ENCODE measurements around the gene ENG. TPM values are rescaled to one million over a fixed set of nuclear protein-coding genes. Genes with fewer than 3 reads are reported as not detected.
"Not testable (repeated sequence)": the region's sequence is repeated elsewhere in the genome, so short reads cannot be mapped to it uniquely, and the experiment has no call there.

The ENG gene
- total RNA-seq, 1 experiment from 2014 or later: 2.1 TPM

GRCh38 chr9:127881715-127882114 lies 27.3 kb upstream of the ENG start:
- DNase-seq (ENCODE audit: low read depth); in situ Hi-C loops (cut with HindIII; ENCODE audit: low pct_unique_long_range_greater_than_20kb, low sequenced_read_pairs): not testable (repeated sequence)

GRCh38 chr9:127880143-127880542 lies 25.7 kb upstream of the ENG start:
- DNase-seq (ENCODE audit: low read depth): no peak
- in situ Hi-C loops (cut with HindIII; ENCODE audit: low pct_unique_long_range_greater_than_20kb, low sequenced_read_pairs): no loop called here

DNA sequence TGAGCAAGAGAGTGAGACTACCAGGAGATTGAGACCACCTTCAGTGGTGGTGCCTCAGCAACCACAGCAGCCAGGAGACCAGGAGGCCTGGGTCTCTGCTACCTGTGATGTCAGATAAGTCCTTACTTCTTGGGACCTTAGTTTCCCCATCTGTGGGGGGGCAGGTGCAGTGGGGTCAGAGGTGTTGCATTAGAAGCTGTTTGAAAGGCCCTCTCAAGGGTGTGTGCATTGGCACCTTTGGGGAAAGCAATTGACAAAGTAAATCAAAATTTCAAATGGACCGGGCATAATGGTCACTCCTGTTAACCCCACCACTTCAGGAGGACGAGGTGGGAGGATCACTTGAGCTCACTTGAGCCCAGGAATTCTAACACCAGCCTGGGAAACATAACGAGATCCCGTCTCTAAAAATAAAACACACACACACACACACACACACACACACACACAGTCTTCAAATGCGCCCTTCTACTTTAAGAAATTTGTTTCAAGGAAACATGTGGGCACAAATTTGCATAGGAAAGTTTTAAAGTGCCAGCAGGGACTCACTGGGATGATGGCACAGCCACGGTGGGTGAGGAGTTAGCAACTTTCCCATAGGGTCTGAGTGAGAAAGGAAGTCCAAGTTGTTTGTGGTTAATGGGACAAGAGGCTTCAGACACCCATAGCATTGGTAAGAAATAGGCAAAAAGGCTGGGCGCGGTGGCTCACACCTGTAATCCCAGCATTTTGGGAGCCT lies 24.4 kb upstream of the ENG start:
- no peak for DNase-seq (ENCODE audit: low read depth)
- in situ Hi-C loops (cut with HindIII; ENCODE audit: low pct_unique_long_range_greater_than_20kb, low sequenced_read_pairs): no loop called here

DNA sequence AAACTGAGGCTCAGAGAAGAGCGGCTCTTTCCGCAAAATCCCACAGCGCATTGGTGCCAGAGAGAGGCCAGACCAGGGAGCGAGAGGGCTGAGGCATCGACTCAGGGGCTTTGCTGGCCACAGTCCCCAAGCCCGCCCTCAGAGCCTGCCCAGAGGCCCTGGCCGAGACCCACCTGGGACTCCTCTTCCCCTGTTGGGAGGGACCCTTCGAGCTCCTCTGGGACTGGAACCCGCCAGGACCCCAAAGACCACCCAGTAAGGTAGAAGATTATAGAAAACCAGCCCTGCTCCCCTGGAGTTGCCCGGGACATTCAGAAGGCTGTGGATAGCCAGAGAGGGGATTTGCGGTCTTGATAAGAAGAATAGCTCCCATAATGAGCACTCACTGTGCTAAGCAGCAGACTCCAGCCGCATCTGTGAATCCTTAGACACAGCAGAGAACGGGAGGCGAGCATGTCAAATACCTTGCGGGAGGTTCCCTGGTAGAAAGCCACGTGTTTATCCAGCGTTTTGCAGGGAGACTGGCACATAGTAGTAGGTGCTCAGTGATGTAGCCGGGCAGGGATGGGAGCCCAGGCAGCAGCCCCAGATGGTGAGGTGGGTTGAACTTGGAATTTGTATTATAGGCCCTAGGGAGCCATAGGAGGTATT lies 23.7 kb upstream of the ENG start:
- in situ Hi-C loops (cut with HindIII; ENCODE audit: low pct_unique_long_range_greater_than_20kb, low sequenced_read_pairs): no loop called here

DNA sequence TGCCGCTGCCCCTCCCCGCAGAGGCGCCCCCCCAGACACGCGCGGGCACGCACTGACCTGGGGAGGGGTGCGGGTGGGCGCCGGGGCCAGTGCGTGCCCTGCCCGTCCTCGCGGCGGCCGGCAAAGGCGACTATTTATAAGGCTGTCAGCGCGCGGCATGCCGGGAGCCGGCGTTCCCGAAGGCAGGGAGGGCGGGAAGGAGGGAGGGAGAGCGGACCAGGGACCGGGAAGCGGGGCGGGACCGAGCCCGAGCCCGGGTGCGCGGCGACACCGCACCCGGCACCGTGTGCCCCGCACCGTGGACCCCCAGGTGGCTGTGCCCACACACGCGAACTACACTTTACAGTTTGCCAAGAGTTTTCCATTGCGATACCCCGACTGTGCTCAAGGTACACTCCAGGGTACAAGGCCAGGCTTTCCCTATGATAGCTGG lies 23.1 kb upstream of the ENG start, which contains the start of gene AK1:
Gene AK1 (minus strand): TSS at position 110 of the 433 bp plus-strand sequence. CDS start 3,058 bp downstream, outside the sequence.
- no peak for DNase-seq (ENCODE audit: low read depth)
- in situ Hi-C loops (cut with HindIII; ENCODE audit: low pct_unique_long_range_greater_than_20kb, low sequenced_read_pairs): no loop called here

More for the DNA sequence above, 23.7 kb upstream of the ENG start:
- no peak for DNase-seq (ENCODE audit: low read depth)

- in situ Hi-C loops (cut with HindIII; ENCODE audit: low pct_unique_long_range_greater_than_20kb, low sequenced_read_pairs): no loop called here
- DNase-seq (ENCODE audit: low read depth): no peak
Measured at GRCh38 chr9:127876764-127877562, 22.5 kb upstream of the ENG start.

- no peak for DNase-seq (ENCODE audit: low read depth)
- in situ Hi-C loops (cut with HindIII; ENCODE audit: low pct_unique_long_range_greater_than_20kb, low sequenced_read_pairs): no loop called here
Measured at GRCh38 chr9:127876026-127876763, 21.7 kb upstream of the ENG start.

DNA sequence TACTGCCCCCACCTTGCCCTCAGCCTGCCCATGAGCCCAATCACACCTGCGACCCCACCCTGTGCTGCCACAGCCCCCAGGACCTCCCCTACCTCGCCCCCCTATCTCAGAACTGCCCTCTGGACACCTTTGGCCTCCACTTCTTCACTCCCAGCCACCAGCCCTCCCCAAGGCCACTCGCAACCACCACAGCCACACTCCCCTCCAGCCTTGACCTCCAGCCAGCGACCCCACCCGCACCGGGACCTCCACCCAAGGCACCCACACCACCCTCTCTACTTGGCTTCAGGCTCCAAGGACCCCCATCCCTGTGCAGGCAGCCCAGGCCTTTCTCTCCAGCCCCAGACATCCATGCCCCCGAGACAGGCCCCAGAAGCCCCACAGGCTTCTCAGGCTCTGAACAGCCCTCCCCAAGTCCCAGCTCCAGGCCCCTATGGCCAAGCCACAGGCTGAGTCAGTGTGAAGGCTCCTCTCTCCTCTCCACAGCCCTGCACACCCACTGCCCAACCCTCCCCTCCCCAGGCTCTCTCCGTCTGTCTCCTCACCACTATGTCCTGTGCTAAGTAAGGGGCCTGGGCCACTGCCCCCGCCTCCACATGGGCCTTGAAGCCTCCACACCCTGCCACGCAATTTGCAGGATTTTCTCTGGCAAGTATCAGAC lies 21.0 kb upstream of the ENG start:
- in situ Hi-C loops (cut with HindIII; ENCODE audit: low pct_unique_long_range_greater_than_20kb, low sequenced_read_pairs): no loop called here
- DNase-seq (ENCODE audit: low read depth): no peak

- in situ Hi-C loops (cut with HindIII; ENCODE audit: low pct_unique_long_range_greater_than_20kb, low sequenced_read_pairs): no loop called here
- DNase-seq (ENCODE audit: low read depth): no peak
Measured at GRCh38 chr9:127874301-127875221, 20.1 kb upstream of the ENG start.

- in situ Hi-C loops (cut with HindIII; ENCODE audit: low pct_unique_long_range_greater_than_20kb, low sequenced_read_pairs): no loop called here
- no peak for DNase-seq (ENCODE audit: low read depth)
Measured at GRCh38 chr9:127873886-127874285, 19.4 kb upstream of the ENG start.

GRCh38 chr9:127873223-127873691 lies 18.8 kb upstream of the ENG start:
- in situ Hi-C loops (cut with HindIII; ENCODE audit: low pct_unique_long_range_greater_than_20kb, low sequenced_read_pairs): no loop called here
- no peak for DNase-seq (ENCODE audit: low read depth)

- DNase-seq (ENCODE audit: low read depth): no peak
- in situ Hi-C loops (cut with HindIII; ENCODE audit: low pct_unique_long_range_greater_than_20kb, low sequenced_read_pairs): no loop called here
Measured at GRCh38 chr9:127872369-127873222, 18.1 kb upstream of the ENG start.

GRCh38 chr9:127871531-127871930 lies 17.1 kb upstream of the ENG start:
- in situ Hi-C loops (cut with HindIII; ENCODE audit: low pct_unique_long_range_greater_than_20kb, low sequenced_read_pairs): no loop called here
- no peak for DNase-seq (ENCODE audit: low read depth)

DNA sequence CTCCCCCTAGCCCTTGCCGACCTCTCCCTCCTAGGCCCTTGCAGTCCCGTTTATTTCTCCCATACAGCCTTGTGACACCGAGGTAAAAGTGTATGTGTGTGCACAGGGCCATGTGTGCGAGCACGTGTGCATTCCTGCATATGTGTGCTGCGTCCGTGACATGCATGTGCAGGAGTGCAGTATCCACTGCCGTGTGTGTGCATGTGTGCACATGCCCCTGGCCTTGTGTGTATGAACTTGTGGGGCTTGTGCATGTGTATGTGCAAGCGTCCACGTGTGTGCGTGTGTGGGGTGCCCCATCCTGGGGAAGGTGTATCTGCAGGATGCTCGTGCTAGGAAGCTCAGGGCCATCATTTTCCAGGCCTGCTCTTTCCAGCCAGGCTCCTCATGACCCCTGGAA lies 16.4 kb upstream of the ENG start:
- in situ Hi-C loops (cut with HindIII; ENCODE audit: low pct_unique_long_range_greater_than_20kb, low sequenced_read_pairs): no loop called here
- DNase-seq (ENCODE audit: low read depth): no peak

- DNase-seq (ENCODE audit: low read depth); in situ Hi-C loops (cut with HindIII; ENCODE audit: low pct_unique_long_range_greater_than_20kb, low sequenced_read_pairs): not testable (repeated sequence)
Measured at GRCh38 chr9:127870153-127870491, 15.7 kb upstream of the ENG start.
